ENCODE data around the gene LMAN2L.

DNA sequence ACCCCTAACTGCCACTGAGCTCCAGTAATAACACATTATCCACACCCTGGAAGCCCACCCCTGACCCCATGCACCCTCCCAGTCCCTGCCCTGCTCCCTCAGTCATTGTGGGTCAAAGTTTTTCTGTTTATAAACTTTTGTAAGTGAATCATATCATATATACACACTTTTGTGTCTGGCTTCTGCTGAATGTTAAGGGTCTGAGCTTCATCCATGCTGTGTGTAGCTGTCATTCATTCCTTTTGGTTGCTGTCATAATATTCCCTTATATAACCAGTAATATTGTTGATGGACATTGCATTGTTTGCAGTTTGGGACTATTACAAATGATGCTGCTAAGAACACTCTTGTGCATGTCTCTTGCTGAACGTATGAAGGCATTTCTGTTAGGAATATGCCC, 35.3 kb upstream of the LMAN2L start:
- TF ChIP-seq POLR2A (IDR thresholded peaks at IDR 0.05; ENCODE audit: low read depth, low read length): no peak
- TF ChIP-seq POLR2AphosphoS5 (IDR thresholded peaks at IDR 0.05; ENCODE audit: low read depth, low read length): no peak

Data from GM12892 (cell line).